Astrocyte of the cerebellum (primary cell): Measurements from ENCODE around the gene NOP56.
A peak's percentile ranks its signal among the peaks of the same experiment; 100 is the strongest.

Source experiments
- DNase-seq: peaks from one replicate; pipeline ENCODE4 v3.0.0-alpha.2; 2011; ENCODE audit warnings: low read depth
- H3K4me3 ChIP-seq: 2 replicates; pipeline ENCODE4 v1.5.1; 2011; ENCODE audit warnings: mild to moderate bottlenecking, low read depth, low read length, moderate library complexity
- in situ Hi-C: cut with HindIII; loops from 2 replicates; pipeline ENCODE4 v1.10.0; 2017; ENCODE audit warnings: low sequenced_read_pairs
- TF ChIP-seq, protein P1 (sequence below): IDR thresholded peaks from 2 replicates; pipeline ENCODE4 v1.5.1; 2012; ENCODE audit warnings: low read length, low read depth, moderate library complexity, mild to moderate bottlenecking; ENCODE audit errors: missing control alignments

Gene NOP56

DNA sequence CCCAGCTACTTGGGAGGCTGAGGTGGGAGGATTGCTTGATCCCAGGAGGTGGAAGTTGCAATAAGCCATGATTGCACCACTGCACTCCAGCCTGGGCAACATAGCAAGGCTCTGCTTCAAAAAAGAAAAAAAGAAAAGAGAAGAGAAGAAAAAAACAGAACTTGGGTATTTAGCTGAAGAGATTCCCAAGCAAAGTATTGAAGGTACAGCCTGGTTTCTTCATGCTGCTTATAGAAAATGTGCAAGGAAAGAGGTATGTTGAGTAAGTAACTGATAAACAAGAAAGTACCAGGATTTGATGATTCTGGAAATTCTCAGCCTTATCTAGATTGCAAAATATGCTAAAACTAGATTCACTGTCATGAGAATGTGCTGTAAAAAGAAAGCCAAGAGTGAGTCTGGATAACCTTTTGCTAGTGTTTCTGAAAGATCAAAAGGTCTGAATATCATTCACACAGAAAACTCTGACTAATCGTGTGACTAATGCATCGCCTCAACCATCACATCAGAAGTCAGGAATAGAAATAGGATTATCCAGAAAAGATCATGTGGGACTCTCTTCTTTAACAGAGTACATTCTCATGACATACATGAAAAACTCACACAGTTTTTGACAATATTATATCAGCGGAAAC lies 32.4 kb upstream of the NOP56 start:
- in situ Hi-C loops = no loop called here
- TF ChIP-seq, protein P1, sequence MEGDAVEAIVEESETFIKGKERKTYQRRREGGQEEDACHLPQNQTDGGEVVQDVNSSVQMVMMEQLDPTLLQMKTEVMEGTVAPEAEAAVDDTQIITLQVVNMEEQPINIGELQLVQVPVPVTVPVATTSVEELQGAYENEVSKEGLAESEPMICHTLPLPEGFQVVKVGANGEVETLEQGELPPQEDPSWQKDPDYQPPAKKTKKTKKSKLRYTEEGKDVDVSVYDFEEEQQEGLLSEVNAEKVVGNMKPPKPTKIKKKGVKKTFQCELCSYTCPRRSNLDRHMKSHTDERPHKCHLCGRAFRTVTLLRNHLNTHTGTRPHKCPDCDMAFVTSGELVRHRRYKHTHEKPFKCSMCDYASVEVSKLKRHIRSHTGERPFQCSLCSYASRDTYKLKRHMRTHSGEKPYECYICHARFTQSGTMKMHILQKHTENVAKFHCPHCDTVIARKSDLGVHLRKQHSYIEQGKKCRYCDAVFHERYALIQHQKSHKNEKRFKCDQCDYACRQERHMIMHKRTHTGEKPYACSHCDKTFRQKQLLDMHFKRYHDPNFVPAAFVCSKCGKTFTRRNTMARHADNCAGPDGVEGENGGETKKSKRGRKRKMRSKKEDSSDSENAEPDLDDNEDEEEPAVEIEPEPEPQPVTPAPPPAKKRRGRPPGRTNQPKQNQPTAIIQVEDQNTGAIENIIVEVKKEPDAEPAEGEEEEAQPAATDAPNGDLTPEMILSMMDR = no peak
- no peak overlapping the region for H3K4me3 ChIP-seq
- DNase-seq = no peak

DNA sequence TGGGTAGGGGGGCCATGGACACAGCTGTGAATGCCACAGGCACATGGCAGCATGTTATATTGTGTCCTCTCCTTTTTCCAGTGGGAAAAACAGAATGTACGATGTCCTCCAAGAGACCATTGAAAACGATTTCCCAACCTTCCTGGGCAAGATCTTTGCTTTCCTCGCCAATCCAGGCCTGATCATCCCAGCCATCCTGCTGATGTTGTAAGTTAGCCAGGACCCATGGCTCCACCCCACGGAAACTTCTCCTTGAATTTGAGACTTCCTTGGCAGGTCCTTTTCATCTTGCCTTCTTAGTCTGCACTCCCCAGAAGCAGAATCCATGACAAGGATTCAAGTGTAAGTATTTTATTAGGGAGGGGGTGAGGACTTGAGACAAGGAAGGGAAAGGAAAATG lies 28.2 kb upstream of the NOP56 start:
- in situ Hi-C loops = no loop called here
- TF ChIP-seq, protein P1 = no peak
- DNase-seq = no peak
- H3K4me3 ChIP-seq = no peak overlapping the region

DNA sequence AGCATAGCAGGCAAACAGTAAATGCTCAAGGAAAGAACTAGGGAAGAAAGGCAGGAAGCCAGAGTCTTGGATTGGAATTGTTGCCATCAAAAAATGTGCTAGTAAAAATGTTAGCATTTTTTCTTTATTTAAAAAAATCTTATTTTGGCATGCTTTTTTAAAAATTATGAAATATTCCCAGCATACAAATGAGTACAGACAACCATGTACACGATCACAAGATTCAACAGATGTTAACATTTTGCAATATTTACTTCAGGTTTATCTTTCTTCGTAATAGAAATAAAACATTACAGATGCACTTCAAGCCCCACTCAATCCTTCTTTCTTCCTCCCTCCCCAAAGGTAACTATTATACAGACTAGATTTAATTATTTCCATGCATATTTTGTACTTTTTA lies 27.4 kb upstream of the NOP56 start:
- H3K4me3 ChIP-seq = no peak overlapping the region
- DNase-seq = no peak
- in situ Hi-C loops = no loop called here
- TF ChIP-seq, protein P1 = no peak

DNA sequence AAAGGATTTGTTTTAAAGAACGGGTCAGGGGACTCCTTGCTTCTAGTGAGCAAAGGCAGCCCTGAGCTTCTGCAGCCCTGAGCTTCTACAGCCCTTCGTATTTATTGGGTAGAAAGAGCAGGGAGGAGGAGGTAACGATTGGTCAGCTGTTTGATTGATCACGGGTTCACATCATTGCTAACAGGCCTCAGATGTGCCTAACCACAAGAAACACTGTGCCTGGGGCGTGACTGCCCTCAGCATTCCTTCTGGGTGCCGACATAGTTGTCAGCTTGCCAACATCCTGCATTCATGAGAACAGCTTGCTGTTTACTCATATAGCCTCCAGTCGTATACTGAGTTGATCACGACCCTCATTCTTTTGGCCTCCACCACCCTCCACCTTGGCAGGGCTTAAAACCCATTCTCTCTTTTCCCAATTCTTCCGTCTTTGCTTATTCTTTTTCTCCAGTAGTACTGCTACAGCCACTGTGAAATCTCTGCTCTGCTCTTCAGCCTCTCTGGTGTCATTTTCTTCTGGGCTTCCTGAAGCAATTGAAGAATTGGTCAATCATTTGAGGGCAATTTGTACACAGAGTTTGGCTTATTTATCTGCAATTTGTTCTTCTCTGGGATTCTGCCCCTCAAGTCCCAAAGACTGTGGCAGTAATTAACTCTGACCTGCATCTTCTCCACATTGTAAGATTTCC lies 25.4 kb upstream of the NOP56 start:
- TF ChIP-seq, protein P1 = no peak
- H3K4me3 ChIP-seq = no peak overlapping the region
- peak; percentile 45 for DNase-seq
- in situ Hi-C loops = no loop called here

DNA sequence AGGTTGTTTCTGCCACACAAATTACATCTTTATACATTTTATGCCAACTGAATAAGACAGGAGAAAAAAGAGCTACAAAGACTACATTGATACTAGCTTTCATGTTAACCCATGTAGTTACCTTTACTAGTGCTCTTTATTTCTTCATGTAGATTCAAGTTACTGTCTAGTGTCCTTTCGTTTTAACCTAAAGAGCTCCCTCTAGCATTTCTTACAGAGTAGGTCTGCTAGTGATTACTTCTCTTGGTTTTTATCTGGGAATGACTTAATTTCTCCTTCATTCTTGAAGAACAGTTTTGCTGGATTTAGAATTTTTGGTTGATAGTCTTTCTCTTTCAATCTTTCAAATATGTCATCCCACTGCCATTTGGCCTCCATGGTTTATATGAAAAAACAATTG lies 21.2 kb upstream of the NOP56 start:
- DNase-seq = no peak
- TF ChIP-seq, protein P1 = no peak
- no peak overlapping the region for H3K4me3 ChIP-seq
- in situ Hi-C loops = loop anchor here (10.0 kb wide), 1 partner anchor 86 kb away; no protein-coding TSS in a partner anchor

DNA sequence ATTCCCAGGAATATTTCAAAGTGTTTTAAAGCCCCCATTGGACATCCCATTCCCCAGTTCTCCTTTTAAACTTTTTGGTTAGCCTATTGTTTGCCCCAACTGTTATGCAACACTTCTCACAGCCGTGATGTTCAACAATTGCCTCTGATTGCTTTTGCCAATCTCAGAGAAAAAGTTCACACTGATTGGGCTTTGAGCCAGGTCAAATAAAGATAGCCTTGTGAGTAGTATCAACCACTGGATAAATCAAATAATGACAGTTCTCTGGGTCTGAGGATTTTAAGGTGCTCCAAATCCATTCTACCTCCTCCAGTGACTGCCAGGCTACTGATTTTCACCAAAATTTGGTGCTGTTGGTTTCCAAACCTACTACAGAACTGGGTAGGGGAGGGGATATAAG lies 19.1 kb upstream of the NOP56 start:
- TF ChIP-seq, protein P1 = no peak
- no peak for DNase-seq
- in situ Hi-C loops = loop anchor here (10.0 kb wide), 1 partner anchor 89 kb away; no protein-coding TSS in a partner anchor
- H3K4me3 ChIP-seq = no peak overlapping the region
